ENCODE data around the gene ARHGEF1. TPM values are rescaled to one million over a fixed set of nuclear protein-coding genes. Genes with fewer than 3 reads are reported as not detected.

The ARHGEF1 gene
- total and polyA plus RNA-seq, 2 donors: 20.1 to 59.2 TPM

DNA sequence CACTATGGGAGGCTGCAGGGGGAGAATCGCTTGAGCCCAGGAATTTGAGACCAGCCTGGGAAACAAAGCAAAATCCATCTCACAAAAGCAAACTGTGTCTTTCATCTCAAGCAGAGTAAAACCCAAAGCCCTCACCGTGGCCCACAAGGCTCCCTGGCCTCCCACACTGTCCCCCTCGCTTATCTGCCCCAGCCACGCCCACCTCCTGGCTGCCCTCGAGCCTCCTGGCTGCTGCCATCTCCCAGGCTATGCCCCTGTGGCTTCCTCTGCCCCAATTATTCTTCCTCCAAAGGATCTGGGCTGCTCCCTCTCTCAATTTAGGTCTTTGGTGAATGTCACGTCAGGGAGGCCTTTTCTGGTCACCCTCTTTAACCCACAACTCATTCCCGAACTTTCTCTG, 72.5 kb downstream of the ARHGEF1 start:
- Histone ChIP-seq H3K4me1 (ENCODE audit: insufficient read depth) (no peaks in the 10 kb centered on the region), H3K4me3 (ENCODE audit: low read depth, low read length) (no peak overlapping the region), H3K27ac (ENCODE audit: low read depth) (no peak overlapping the region), H3K36me3 (ENCODE audit: insufficient read depth) (no peaks in the 10 kb centered on the region)
- WGBS: 70% methylated on average over 7 of the region's 7 CpGs
- DNase-seq (ENCODE audit: extremely low spot score): no peak

GRCh38 chr19:41956621-41957020, 73.6 kb downstream of the ARHGEF1 start:
- H3K27ac ChIP-seq (ENCODE audit: low read depth): no peak overlapping the region
- H3K4me3 ChIP-seq (ENCODE audit: low read depth, low read length): no peak overlapping the region
- no peak for DNase-seq (ENCODE audit: extremely low spot score)
- H3K4me1 ChIP-seq (ENCODE audit: insufficient read depth): no peaks in the 10 kb centered on the region
- WGBS: 86% methylated on average over 13 of the region's 13 CpGs
- H3K36me3 ChIP-seq (ENCODE audit: insufficient read depth): no peaks in the 10 kb centered on the region

Small RNA genes lying within 50 kb of the gene (small RNA-seq; reads per million reads assigned to genes)
- not detected for gene MIR6797

Other genes starting within 250 kb of the ARHGEF1 start
- not detected for gene CEACAM7, start 194.9 kb upstream of the ARHGEF1 start, total RNA-seq
- not detected for gene CEACAM7, start 194.9 kb upstream of the ARHGEF1 start, polyA plus RNA-seq
- not detected for gene CEACAM5, start 174.6 kb upstream of the ARHGEF1 start, total RNA-seq
- gene CEACAM5, start 174.6 kb upstream of the ARHGEF1 start, polyA plus RNA-seq: not detected
- gene CEACAM6, start 127.7 kb upstream of the ARHGEF1 start, total RNA-seq: 2.2 TPM
- not detected for gene CEACAM6, start 127.7 kb upstream of the ARHGEF1 start, polyA plus RNA-seq
- not detected for gene CEACAM3, start 86.6 kb upstream of the ARHGEF1 start, total RNA-seq
- gene CEACAM3, start 86.6 kb upstream of the ARHGEF1 start, polyA plus RNA-seq: not detected
- not detected for gene LYPD4, start 38.5 kb upstream of the ARHGEF1 start, total RNA-seq
- gene LYPD4, start 38.5 kb upstream of the ARHGEF1 start, polyA plus RNA-seq: not detected
- not detected for gene DMRTC2, start 38.1 kb upstream of the ARHGEF1 start, total RNA-seq
- not detected for gene DMRTC2, start 38.1 kb upstream of the ARHGEF1 start, polyA plus RNA-seq
- 377 TPM for gene RPS19, start 22.9 kb upstream of the ARHGEF1 start, total RNA-seq
- gene RPS19, start 22.9 kb upstream of the ARHGEF1 start, polyA plus RNA-seq: 1,600 TPM
- 0.37 TPM for gene CD79A, start 5.9 kb upstream of the ARHGEF1 start, total RNA-seq
- 0.80 TPM for gene CD79A, start 5.9 kb upstream of the ARHGEF1 start, polyA plus RNA-seq
- gene ERFL, start 45.3 kb downstream of the ARHGEF1 start, total RNA-seq: not detected
- 0.19 TPM for gene ERFL, start 45.3 kb downstream of the ARHGEF1 start, polyA plus RNA-seq
- gene RABAC1, start 76.1 kb downstream of the ARHGEF1 start, total RNA-seq: 89.0 TPM
- 339 TPM for gene RABAC1, start 76.1 kb downstream of the ARHGEF1 start, polyA plus RNA-seq
- gene ATP1A3, start 111.0 kb downstream of the ARHGEF1 start, total RNA-seq: 0.37 TPM
- gene ATP1A3, start 111.0 kb downstream of the ARHGEF1 start, polyA plus RNA-seq: 0.77 TPM
- 2.5 TPM for gene GRIK5, start 187.0 kb downstream of the ARHGEF1 start, total RNA-seq
- gene GRIK5, start 187.0 kb downstream of the ARHGEF1 start, polyA plus RNA-seq: 8.6 TPM
- gene ZNF574, start 193.0 kb downstream of the ARHGEF1 start, total RNA-seq: 7.6 TPM
- 18.8 TPM for gene ZNF574, start 193.0 kb downstream of the ARHGEF1 start, polyA plus RNA-seq
- gene POU2F2, start 249.3 kb downstream of the ARHGEF1 start, total RNA-seq: 0.95 TPM
- gene POU2F2, start 249.3 kb downstream of the ARHGEF1 start, polyA plus RNA-seq: 4.4 TPM

All from urinary bladder (tissue), 4 donors.